HT-29 (cell line): Measurements from ENCODE around the gene PSRC1. TPM values are rescaled to one million over a fixed set of nuclear protein-coding genes. Genes with fewer than 3 reads are reported as not detected.

Source experiments
- DNase-seq: peaks from one replicate; pipeline ENCODE4 v3.0.0-alpha.2; 2015; ENCODE audit warnings: low spot score
- total RNA-seq: library from RNA; depleted of rRNA; stranded (reverse); fragments of >200 nt; shearing (Covaris generic); gene quantifications from 2 replicates; pipeline ENCODE4 v1.2.3, GENCODE V29; 2014; rRNA removed

The PSRC1 gene
- total RNA-seq, 1 experiment from 2014 or later: 54.6 TPM

GRCh38 chr1:109247401-109248365, 35.3 kb downstream of the PSRC1 start:
- DNase-seq: no peak

- DNase-seq: no peak
These were observed 36.8 kb downstream of the PSRC1 start for GRCh38 chr1:109246141-109246551.

GRCh38 chr1:109243860-109244552, 38.9 kb downstream of the PSRC1 start:
- DNase-seq: no peak

- DNase-seq: no peak
These were observed 39.7 kb downstream of the PSRC1 start for GRCh38 chr1:109243221-109243620.

- DNase-seq: no peak
These were observed 40.6 kb downstream of the PSRC1 start for GRCh38 chr1:109242387-109242786.

- no peak for DNase-seq
These were observed 41.1 kb downstream of the PSRC1 start for GRCh38 chr1:109241841-109242345.

GRCh38 chr1:109241344-109241743, 41.6 kb downstream of the PSRC1 start:
- DNase-seq: no peak

GRCh38 chr1:109240158-109241152, 42.5 kb downstream of the PSRC1 start:
- DNase-seq: peak; percentile 21

GRCh38 chr1:109239409-109240068, 43.4 kb downstream of the PSRC1 start:
- DNase-seq: peak; percentile 66

GRCh38 chr1:109239047-109239408, 43.9 kb downstream of the PSRC1 start:
- no peak for DNase-seq

GRCh38 chr1:109238382-109238781, 44.6 kb downstream of the PSRC1 start:
- no peak for DNase-seq

GRCh38 chr1:109237512-109237911, 45.4 kb downstream of the PSRC1 start:
- no peak for DNase-seq

- DNase-seq: no peak
These were observed 47.8 kb downstream of the PSRC1 start for GRCh38 chr1:109235137-109235536.

GRCh38 chr1:109231066-109231465, 51.9 kb downstream of the PSRC1 start:
- no peak for DNase-seq

Other genes with a start within 250 kb of the PSRC1 start
- 1.8 and 2.4 TPM in 2 replicates for gene WDR47, start 241.0 kb downstream of the PSRC1 start, total RNA-seq
- 10.5 and 15.2 TPM in 2 replicates for gene TAF13, start 207.1 kb downstream of the PSRC1 start, total RNA-seq
- 9.8 and 16.4 TPM in 2 replicates for gene TMEM167B, start 192.4 kb downstream of the PSRC1 start, total RNA-seq
- gene ELAPOR1, start 169.0 kb downstream of the PSRC1 start, total RNA-seq: 0.44 and 0.71 TPM in 2 replicates
- gene SARS1, start 69.2 kb downstream of the PSRC1 start, total RNA-seq: 109 and 125 TPM in 2 replicates
- 1.1 and 1.4 TPM in 2 replicates for gene CELSR2, start 33.6 kb downstream of the PSRC1 start, total RNA-seq
- 0.13 TPM in 1 of 2 replicates, not detected in the other for gene MYBPHL, start 23.9 kb upstream of the PSRC1 start, total RNA-seq
- 15.3 and 16.3 TPM in 2 replicates for gene SORT1, start 114.8 kb upstream of the PSRC1 start, total RNA-seq
- 61.2 and 80.9 TPM in 2 replicates for gene PSMA5, start 143.3 kb upstream of the PSRC1 start, total RNA-seq
- not detected in 2 replicates for gene SYPL2, start 183.4 kb upstream of the PSRC1 start, total RNA-seq
- 10.8 and 14.1 TPM in 2 replicates for gene ATXN7L2, start 200.8 kb upstream of the PSRC1 start, total RNA-seq
- 5.9 TPM in 2 replicates for gene CYB561D1, start 210.9 kb upstream of the PSRC1 start, total RNA-seq
- gene AMIGO1, start 226.6 kb upstream of the PSRC1 start, total RNA-seq: 1.1 and 1.2 TPM in 2 replicates